ENCODE measurements around the gene SPSB2.
A peak's percentile ranks its signal among the peaks of the same experiment; 100 is the strongest.
"Not testable (repeated sequence)": the region's sequence is repeated elsewhere in the genome, so short reads cannot be mapped to it uniquely, and the experiment has no call there.

SPSB2 gene

GRCh38 chr12:6899837-6900519 is 26.9 kb upstream of the SPSB2 start:
- no peak for DNase-seq

GRCh38 chr12:6899427-6899826 is 26.3 kb upstream of the SPSB2 start:
- no peak for DNase-seq

GRCh38 chr12:6896846-6897435 is 23.8 kb upstream of the SPSB2 start:
- DNase-seq, result no peak

DNA sequence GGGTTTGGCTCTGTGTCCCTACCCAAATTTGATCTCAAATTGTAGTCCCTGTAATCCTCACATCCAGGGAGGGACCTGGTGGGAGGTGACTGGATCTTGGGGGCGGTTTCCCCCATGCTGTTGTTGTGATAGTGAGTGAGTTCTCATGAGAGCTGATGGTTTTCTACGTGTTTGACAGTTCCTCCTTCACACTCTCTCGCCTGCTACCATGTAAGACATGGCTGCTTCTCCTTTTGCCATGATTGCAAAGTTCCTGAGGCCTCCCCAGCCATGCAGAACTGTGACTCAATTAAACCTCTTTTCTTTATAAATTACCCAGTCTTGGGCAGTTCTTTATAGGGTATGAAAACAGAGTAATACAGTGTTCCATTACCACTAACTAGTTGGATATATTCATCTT is 21.2 kb upstream of the SPSB2 start:
- DNase-seq, result no peak

DNA sequence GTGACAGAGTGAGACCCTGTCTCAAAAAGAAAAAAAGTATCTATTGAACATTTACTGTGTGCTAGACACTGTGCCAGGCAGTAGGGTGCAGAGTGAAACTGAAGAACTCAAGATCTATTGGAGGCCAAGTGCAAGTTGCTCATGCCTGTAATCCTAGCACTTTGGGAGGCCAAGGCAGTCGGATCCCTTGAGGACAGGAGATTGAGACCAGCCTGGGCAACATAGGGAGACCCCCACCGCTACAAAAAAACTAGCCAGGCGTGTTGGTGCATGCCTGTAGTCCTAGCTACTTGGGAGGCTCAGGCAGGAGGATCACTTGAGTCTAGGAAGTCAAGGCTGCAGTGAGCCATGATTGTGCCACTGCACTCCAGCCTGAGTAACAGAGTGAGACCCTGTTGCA is 19.6 kb upstream of the SPSB2 start:
- DNase-seq, result not testable (repeated sequence)

- no peak for DNase-seq
These were observed 18.5 kb upstream of the SPSB2 start for GRCh38 chr12:6891646-6892001.

DNA sequence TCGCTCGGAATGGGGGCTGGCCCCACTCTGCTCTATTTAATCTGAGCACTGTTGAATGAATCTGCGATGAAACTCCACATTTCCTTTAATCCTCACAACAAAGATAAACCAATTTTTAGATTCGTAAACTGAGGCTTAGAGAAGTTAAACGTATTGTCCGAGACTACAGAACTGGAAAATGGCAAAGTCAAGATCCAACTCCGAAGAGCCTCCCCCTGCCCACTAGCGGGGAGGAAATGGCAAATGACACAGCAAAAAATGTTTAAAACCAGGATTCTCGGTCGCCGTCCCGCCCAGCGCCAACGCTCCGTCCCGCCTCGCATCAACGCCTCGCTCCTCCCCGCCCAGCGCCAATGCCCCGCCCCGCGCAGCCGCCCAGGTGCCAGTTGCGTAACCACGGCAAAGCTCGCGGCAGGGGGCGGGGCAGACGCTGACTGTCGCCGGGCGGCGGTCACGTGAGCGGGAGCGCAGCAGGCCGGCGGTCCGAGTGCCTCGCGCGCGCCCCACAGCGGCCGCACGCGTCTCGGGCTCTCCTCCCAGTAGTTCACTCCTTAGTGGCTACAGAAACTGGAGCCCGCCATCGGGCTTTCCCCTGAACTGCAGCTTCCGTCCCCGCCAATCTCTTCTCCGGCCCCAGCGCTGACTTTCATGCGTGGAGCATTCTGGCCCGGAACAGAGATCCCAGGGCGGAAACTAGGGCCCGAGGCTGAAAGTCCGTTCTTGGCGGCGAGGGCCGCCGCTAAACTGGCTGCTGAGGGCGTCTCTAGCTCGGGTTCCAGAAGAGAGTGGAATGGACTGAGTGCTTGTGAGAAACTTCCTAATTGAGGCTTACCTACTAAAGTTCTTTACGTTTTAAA is 17.9 kb upstream of the SPSB2 start:
- DNase-seq, result peak; percentile 82

DNA sequence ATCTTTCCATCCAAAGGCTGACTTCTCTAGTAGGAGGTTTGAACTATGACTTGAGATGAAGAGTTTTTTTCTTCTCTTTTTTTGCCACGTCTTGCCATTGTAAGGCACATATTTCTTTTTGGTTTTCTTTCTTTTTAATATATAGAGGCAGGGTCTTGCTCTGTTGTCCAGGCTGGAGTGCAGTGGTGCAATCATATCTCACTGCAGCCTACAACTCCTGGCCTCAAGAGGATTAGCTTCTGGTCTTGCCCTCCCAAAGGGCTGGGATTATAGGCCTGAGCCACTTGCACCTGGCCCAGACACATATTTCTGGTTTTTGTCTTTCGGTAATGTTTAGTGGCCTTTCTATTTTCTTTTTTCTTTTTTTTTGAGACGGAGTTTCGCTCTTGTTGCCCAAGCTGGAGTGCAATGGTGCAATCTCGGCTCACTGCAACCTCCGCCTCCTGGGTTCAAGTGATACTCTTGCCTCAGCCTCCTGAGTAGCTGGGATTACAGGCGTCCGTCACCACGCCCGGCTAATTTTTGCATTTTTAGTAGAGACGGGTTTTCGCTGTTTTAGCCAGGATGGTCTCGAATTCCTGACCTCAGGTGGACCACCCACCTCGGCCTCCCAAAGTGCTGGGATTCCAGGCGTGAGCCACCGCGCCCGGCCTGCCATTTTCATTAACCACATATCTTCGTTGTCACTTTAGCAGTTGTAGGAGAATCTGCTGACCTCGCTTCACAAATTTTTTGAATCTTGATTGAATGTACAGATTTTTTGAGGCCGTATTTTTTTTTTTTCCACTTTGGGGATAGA is 16.9 kb upstream of the SPSB2 start:
- not testable (repeated sequence) for DNase-seq

DNA sequence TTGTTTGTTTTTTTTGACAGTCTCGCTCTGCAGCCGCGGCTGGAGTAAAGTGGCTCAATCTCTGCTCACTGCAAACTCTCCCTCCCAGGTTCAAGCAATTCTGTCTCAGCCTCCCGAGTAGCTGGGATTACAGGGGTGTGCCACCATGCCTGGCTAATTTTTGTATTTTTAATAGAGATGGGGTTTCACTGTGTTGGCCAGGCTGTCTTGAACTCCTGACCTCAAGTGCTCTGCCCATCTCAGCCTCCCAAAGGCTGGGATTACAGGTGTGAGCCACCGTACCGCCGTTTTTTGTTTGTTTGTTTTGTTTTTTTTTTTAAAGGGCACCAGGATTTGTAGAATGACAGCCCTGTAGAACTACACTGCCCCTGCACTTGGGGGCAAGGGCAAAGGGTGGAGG is 15.7 kb upstream of the SPSB2 start:
- DNase-seq, result not testable (repeated sequence)

- no peak for DNase-seq
These were observed 15.3 kb upstream of the SPSB2 start for GRCh38 chr12:6888360-6888759.

- no peak for DNase-seq
These were observed 14.4 kb upstream of the SPSB2 start for GRCh38 chr12:6887460-6887859.

- not testable (repeated sequence) for DNase-seq
These were observed 13.3 kb upstream of the SPSB2 start for GRCh38 chr12:6886206-6886999.

DNA sequence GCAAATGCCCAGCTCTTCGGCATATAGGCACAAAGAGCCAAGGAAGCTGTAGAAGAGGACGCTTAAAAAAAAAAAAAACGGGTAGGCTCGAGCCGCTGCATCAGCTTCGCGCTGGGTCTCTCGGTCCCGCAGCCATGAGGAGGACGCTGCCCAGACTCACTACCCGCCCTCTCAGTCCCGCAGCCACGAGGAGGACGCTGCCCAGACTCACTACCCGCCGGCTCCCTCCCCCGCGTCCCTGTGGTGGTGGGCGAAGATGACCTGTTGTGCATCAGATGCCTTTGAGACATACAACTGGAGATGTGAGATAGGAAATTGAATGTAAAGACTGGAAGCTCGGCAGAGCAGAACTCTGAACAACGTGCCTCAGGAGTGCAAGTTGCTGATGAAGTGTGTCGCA is 11.4 kb upstream of the SPSB2 start:
- DNase-seq, result no peak

- no peak for DNase-seq
These were observed 10.6 kb upstream of the SPSB2 start for GRCh38 chr12:6883683-6884082.

GRCh38 chr12:6883252-6883651 is 10.1 kb upstream of the SPSB2 start:
- no peak for DNase-seq

DNA sequence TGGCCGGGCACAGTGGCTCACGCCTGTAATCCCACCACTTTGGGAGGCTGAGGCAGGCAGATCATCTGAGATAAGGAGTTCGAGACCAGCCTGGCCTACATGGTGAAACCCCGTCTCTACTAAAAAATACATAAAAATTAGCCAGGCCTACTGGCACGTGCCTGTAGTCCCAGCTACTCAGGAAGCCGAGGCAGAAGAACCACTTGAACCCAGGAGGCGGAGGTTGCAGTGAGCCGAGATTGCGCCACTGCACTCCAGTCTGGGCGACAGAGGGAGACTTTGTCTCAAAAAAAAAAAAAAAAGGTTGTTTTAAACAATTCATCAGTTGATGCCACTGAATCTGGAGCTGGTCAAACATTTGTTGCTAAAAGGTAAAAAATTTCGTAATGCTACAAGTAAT is 6.7 kb upstream of the SPSB2 start:
- DNase-seq, result not testable (repeated sequence)

GRCh38 chr12:6874015-6874368 is 889 bp upstream of the SPSB2 start:
- DNase-seq, result not testable (repeated sequence)

GRCh38 chr12:6872073-6873048 is 742 bp downstream of the SPSB2 start:
- DNase-seq, result peak; percentile 43

DNA sequence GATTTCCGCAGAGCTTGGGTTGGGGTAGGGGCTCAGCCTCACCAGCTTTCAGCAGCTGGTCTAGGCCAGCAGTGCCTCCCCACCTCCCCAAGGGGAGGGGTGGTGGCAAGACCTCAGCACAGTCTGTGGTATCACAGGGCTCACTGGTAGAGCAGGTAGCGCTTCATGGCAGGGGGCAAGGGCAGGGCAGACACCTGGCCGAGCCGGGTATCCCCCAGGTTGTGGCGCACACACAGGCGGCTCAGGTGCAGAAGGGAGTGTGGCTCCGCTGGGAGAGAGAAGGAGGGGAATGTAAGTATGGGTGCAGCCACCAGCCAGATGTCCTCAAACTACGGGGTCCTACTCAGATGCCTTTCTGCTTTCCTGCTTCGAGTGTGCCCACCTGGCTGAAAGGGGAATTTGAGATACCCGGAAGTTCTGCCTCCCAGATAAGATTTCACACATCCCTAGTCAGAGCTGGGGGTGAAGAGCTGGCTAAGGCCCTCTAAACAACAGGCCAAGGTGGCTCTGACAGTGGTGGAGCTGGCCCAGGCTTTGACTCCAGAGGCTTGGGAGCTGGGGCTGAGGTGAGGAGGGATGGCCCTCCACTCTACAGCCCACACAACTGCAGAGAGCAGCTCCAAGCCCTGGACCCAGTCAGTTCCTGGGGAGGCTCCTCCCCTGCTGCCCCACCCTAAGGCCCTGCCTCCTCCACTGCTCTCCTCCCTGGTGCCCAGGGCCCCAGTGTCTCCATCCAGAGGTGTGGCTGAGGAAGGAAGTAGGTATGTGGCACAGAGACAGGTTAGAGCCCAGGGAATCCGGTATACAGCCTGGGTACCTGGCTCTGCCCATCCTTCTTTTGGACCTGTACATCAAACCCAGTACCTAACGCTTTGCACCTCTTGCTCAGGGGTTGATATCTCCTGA is 1.8 kb downstream of the SPSB2 start:
- no peak for DNase-seq

DNA sequence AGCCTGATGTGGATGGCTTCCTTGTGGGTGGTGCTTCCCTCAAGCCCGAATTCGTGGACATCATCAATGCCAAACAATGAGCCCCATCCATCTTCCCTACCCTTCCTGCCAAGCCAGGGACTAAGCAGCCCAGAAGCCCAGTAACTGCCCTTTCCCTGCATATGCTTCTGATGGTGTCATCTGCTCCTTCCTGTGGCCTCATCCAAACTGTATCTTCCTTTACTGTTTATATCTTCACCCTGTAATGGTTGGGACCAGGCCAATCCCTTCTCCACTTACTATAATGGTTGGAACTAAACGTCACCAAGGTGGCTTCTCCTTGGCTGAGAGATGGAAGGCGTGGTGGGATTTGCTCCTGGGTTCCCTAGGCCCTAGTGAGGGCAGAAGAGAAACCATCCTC is 2.8 kb downstream of the SPSB2 start:
- DNase-seq, result not testable (repeated sequence)

Measured in NK-92 treated with Interleukin-12 subunit alpha and Interleukin-12 subunit beta, amount 100 ng/mL, for 24 hours (cell line).